HG02884 (cell line): ENCODE data around the gene SYTL2.

Experiments used
- ATAC-seq: cut with Tn5 transposase; IDR thresholded peaks from one replicate; pipeline ENCODE4 v1.9.1; 2021; ENCODE audit warnings: mild to moderate bottlenecking, moderate library complexity; ENCODE audit not compliant: unreplicated experiment

Gene SYTL2

DNA sequence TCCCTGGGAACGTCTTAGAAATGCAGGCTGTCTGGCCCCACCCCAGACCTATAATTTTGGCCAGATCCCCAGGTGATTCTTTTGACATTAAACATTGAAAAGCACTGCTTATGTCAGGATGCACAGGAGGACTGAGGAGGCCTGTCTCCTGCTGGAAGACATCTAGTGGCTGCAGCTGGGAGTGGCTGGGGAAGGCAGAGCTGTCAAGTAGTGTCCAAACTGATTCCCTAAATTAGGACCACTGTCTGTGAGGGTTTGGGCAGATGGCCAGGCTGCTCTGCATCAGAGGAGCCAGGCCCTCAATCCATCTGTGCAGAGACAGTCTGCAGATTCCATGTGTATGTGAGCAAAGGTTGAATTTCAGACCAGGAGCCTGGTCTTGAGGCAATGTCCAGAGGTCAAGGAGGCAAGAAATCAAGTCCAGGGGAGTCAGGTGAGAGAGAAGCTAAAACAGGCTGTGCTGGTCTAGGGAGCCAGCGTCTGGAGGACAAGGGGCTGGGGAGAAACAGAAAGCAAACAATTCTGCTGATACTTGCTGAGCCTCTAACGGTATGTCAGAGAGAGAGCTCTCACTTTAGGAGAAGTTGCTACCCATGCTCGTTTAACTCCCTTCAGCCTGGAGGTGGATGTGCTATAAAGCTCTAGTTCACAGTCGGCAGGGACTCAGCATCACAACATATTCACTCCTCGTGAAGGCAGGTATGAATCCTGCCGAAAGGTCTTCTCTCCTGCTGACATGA, 15.3 kb upstream of the SYTL2 start:
- ATAC-seq = no peak

DNA sequence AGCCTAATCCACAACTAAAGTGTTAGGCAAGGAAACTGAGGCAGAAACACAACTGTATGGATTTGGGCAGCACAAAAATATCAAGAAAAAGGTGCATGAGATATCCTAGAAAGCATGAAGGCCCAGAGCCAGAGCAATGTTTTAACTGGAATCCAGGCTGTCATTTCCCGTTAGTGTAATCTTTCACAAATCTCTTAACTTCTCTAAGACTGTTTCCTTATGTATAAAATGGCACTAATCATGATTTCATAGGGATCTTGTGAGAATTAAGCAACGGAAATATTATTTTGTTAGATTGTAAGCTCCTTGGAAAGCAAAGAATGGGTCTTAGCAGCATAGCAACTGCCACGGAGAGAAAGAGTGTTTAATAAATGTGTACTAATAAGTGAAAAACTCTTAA, 14.7 kb upstream of the SYTL2 start:
- ATAC-seq = no peak

DNA sequence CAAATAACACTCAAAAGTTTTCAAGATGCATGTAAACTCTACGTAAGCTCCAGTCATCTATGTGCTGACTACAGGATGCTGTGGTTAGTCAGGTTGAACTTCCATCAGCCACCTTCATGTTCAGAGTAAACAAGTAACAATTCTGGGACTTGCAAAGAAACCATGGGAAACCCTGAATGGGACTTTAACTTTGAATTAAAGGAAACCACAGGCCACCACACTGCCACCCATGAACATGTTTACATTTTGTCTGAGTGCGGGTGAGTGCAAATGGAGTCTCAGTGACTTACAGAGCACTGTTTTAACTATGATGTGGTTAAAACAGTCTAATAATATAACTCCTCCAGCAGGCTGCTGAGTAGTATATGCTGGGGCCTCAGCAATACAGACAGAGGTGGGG, 12.9 kb upstream of the SYTL2 start:
- no peak for ATAC-seq

DNA sequence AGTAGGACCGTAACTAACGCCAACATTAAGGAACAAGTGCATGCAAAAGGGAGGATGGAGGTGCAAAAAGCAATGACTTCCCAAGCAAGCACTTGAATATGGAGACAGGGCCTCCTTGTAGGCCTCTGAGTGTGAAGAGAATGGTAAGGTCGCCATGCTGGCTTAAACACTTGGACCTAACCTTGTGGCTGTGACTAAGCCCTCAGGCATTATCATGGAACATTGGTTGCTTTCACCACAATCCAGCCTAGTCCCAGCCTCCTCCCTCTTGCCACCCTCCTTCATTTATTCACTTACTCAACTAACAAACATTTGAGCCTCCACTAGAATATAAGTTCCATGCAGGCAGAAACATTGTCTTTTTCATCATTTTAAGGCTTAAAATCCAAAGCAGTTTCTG, 11.9 kb upstream of the SYTL2 start:
- ATAC-seq = no peak

DNA sequence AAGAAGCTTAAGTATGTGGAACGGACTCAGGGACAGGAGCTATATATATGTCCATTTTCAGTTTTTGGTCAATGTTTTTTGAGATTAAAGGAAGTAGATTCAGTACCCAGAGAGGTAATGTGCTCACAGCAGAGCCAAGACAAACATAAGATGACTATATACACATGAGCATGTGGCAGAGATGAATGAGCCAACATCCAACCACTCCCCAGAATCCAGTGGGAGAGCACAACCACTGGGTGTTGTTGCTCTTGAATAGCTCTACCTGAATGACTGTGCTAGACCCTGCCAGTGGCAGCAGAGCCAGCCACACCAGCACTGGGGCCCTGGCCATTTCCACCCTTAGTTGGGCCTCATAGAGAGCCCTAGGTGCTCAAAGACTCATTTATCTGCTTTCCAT, 10.7 kb upstream of the SYTL2 start:
- no peak for ATAC-seq

DNA sequence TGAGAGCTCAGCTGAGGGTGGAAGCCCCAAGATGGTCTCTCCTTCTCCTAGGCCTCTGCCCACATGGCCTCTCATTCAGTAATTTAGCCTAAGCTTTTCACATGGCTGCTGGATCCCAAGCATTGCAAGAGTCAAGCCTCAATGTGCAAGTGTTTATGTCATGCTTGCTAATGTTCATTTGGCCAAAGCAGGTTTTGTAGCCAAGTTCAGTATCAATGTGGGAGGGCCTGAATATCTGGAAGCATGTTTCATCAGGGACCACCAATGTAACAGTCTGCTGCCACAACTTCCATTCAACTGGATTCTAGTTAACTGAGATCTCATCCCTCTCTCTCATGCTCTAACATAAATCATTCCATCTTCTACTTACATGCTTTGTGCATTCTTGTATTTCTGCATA, 8.5 kb upstream of the SYTL2 start:
- no peak for ATAC-seq

DNA sequence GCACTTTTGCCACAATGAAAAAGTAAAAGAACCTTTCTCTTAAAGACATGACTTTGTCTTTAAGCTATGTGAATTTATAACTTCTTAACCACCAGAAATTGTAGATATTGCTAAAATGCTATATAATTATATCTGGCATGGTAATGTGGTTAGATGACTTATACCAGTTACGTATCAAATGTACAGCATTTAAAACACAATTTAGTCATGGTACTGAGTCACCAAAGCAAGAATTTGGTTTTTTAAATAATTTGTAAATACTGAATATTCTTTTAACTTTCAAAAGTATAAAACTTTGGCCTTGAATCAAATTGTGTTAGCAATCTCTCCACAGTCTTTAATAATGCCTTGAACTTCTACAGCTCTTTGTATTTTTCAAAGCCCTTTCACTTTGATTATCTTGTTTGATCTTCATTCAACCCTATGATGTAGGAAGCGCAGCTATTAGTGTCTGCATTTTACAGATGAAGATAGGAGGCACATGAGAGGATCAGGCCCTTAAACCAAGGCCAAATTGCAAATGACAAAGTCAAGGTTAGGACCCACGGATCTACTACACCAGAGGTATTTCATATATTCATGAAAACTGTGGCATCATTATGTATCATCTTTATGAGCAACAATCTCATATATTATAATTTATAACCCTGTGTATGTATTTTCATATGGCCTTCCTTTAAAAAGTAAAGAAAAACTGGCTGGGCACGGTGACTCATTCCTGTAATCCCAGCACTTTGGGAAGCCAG, 4.4 kb upstream of the SYTL2 start:
- ATAC-seq = no peak

DNA sequence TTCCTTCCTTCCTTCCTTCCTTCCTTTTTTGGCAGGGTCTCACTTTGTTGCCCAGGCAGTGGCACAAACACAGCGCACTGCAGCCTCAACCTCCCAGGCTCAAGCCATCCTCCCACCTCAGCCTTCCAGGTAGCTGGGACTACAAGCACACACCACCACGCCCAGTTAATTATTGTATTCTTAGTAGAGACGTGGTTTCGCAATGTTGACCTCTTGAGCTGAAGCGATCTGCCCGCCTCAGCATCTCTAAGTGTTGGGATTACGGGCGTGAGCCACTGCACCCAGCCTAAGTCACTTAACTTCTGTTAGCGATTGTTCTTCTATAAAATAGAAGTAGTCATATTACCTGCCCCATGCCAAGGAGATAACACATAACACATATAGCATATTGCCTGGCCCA, 2.8 kb upstream of the SYTL2 start:
- no peak for ATAC-seq

DNA sequence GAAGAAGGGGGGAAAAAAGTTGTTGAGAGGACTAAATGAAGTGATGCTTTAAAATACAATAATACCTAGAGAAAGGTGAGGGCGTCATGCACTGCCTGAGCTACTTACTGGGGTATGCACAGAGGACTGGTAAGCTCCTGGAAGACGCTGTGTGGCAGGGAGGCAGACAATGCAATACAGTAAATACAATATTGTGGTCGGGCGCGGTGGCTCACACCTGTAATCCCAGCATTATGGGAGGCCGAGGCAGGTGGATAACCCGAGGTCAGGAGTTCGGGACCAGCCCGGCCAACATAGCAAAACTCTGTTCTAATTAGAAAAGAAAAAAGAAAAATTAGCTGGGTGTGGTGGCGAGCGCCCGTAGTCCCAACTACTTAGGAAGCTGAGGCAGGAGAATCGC, 683 bp upstream of the SYTL2 start:
- ATAC-seq = no peak

DNA sequence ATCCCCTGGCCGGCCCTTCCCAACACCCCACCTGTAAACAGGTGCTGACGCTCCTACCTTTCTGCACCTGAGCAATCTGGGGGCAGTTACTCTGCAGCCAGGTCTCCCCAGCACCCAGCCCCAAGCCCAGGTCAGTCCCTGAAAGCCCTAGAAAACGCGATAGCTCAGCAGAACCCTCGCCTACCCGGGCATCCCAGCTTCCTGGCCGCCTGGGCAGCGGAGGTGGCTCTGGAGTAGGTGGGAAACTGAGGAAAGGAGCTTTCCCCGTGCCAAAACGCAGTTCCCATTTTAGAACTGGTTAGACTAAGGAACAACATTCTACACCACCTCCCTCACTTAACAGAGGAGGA, 445 bp downstream of the SYTL2 start:
- ATAC-seq = no peak

DNA sequence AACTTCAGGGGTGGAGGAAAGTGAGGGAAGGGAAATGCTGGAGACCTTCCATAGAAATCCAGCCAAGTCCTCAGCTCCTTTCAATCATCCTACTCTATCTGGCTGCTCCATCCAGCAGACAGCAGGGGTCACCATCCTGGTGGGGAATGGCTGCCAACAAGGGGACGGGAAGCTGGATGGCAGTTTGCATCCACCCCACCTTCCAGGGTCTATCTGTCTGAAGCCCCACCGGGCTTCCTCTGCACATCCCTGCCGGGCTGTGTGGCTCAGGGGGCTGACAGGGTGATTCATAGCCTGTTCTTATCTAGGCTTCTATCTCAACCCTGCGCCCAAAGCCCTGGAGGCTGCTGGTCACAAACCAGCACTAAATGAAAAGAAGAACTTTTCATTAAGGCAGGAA, 1.1 kb downstream of the SYTL2 start:
- ATAC-seq = no peak

DNA sequence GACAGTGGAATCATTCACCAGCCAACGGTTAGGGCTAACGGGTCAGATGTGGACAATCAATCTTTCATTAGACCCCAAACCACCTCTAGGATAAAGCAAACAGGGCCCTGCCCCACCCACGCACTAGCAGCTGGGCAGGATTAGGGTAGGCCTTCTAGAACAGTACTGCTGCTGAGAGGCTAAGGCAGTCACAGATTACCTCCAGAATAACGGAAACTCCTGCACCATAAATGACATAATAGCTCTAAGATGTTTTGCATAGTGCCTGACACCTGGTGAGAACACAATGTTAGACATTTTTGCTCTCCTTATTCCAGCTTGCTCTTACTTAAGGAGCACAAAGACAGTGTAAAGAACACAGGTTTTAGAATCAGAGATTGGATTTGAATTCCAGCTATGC, 1.8 kb downstream of the SYTL2 start:
- peak; percentile 37 for ATAC-seq

DNA sequence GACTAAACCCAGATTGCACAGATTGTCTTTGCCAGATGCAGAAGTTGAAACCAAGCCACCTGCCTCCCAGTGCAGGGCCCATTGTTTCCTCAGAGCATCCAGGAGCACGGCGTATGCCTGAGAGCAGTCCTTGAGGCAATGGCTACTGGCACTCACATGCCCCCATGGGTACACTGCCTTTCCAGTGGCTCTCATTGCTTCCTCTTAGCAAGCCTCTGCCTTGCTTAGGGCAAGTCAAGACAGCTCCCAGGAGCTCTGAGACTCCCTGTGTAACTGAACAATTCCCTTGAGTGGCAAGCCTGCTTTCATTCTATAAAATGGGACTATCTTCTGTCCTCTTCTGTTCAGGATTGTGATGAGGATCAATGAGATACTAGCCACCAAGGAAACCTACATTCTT, 4.1 kb downstream of the SYTL2 start:
- no peak for ATAC-seq

DNA sequence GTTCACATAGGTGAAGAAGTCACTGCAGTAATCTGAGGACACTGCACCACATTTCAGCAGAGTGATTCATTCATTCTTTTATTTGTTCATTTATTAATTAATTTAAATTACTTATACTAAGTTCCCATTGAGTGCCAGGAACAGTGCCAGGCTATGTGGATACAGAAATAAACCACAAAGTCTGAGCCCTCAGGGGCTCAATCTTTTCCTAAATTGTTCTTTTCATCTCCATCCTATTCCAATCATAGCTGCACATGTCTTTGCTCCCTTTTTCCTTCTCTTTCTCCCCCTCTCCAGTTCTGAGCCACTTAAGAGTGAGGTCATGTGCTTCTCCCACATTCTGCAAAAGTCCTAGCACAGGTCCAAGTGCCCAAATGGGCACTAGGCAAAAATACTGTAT, 4.9 kb downstream of the SYTL2 start:
- ATAC-seq = no peak

DNA sequence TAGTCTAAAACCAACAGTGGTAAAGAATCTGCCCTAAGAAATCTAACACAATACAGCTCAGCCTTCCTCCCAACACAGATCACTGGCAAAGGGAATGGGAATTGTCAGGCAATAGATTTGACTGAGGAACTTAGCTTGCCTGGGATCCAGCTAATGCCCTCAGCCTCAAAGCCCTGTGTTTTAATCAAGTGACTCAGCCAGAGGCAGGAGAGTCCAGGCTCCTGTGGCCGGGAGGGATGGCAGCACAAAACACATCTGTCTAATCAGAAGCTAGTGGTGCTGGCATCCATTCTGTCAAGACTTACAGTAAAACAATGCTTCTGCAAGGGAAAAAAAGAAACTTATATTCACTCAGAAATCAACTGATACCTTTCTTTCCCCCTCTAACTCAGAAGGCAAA, 5.6 kb downstream of the SYTL2 start:
- no peak for ATAC-seq

DNA sequence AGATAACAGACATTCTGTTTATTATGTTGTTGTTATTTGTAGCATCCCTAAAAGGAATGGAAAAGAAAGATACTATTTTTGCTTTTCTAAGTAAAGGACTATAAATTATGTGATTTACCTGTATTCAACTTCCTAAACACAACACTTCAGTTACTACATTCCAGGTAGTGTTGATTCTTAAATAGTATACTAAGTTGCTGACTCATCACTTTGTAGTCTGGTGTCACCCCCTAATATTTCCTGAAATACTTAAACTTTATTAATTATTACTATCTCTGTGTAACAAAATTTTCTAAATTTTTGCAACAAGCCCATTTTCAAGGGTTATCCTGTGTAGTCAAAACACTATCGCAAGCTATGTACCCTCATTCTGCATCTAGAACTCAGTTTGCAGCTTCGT, 7.0 kb downstream of the SYTL2 start:
- no peak for ATAC-seq

DNA sequence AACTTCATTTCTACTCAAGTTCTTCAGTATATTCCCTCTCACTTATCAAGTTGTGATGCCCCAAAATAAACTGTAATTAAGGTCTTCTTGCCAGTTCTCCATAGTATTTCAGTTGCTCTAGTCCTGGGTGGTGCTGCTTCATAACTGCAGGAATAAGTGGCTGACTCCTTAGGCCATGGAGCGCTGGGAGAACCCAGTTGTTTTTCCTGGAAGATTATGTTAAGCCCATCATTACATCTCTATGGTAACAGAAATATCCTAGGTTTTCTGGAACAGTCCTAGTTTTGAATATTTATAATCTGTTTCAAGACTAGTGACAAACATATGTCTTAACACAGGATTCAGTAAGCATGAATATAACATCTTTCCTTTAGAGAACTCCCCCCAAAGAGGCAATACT, 7.6 kb downstream of the SYTL2 start:
- no peak for ATAC-seq

DNA sequence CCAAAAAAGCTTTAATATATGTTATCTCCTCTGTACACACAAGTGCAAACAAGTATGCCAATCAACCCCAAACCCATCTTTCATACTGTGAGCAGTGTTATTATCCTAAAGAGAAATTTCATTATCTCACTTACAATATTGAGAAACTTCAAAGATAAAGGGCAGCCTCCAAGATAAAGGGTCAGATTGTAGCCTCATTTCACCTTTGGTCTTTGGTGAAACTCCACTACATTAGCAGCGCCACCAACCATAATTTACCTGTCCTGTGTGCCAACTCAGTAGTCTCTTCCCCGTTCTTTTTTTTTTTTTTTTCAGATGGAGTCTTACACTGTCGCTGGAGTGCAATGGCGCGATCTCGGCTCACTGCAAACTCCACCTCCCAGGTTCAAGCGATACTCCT, 9.4 kb downstream of the SYTL2 start:
- no peak for ATAC-seq

DNA sequence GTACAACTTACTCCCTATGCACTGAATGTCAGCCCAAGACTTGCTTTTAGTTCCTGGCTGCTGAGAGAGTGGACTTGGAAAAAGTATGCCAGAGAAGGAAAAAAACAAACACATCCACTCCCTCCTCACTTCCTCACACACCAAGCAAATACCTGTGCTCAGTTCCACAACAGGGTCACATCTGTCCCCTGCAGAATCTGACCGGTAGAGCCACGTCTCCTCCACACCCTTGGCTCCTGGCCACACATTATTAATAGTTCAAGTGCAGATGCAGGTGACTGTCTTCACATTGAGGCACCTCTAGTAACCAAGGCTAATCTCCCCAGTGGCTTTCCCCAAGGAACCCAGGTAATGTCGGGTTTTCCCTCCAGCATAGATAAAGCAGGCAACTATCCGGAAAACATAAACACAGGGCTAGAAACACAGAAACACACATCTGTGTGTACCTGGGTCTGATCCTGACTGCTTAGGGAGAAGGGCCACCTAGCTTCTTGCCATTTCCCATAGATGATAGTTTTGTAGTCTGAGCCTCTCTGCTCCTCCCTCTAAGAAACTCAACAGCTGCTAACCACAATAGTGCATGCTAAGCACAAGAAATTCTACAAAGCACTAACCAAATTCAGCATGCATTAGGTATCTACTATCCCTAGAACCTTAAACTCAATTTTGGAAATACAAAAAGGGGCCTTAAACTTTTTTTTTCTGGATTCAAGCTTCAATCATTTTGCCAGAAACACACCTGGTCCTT, 10.2 kb downstream of the SYTL2 start:
- ATAC-seq = no peak

DNA sequence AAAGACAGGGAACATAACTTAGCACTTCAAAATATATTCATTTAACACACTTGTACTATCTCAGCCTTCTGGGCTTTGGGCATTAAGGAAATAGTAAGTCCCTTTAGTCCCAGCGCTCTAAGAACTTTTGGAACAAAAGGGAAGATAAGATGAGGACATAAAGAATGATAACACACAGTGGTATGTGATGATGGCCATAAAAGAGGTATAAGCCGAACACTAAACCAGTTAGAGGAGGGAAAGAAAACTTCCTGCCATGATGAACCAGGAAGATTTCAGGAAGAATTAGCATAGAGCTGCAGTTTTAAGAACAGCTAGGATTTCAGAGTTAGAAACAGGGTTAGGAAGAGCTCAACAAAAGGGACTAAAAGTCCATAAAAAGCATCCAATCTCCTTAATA, 11.8 kb downstream of the SYTL2 start:
- no peak for ATAC-seq

DNA sequence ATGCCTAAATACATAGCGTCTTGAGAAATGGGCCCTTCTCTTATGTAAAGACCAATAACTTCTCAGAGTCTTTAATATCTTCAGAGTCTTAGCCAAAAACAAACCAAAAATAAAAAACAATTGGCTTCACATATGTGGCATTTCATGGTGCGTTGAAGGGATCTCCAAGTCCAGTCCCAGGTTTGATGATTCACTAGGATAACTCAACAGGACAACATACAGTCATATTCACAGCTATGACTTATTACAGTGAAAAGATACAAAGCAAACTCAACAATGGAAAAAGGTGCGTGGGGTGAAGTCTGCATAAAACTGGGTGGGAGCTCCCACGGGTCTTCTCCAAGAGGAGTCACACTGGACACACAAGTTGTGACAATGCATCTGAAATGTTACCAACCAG, 12.6 kb downstream of the SYTL2 start:
- ATAC-seq = no peak
